ENCODE results near the gene DCHS1.
A peak's percentile ranks its signal among the peaks of the same experiment; 100 is the strongest.

DCHS1 gene

GRCh38 chr11:6655020-6655789, 404 bp downstream of the DCHS1 start:
- Histone ChIP-seq H3K4me1 (ENCODE audit: control extremely low read depth in 1 of 4, control insufficient read depth in 4 of 4, insufficient read depth in 4 of 4, low read length in 3 of 4) (peaks cover 0 to 13% (median 8%) of the 10 kb centered on the region in 4 experiments), H3K9me3 (ENCODE audit: control extremely low read depth in 1 of 5, control insufficient read depth in 4 of 5, insufficient read depth in 2 of 5, low read depth in 1 of 5, low read length in 4 of 5) (no peaks in the 10 kb centered on the region), H3K36me3 (ENCODE audit: control insufficient read depth in 4 of 4, insufficient read depth in 4 of 4, low read length in 3 of 4) (no peaks in the 10 kb centered on the region), H3K27ac (ENCODE audit: insufficient read depth in 1 of 2, low read depth in 1 of 2, low read length in 2 of 2, poor library complexity in 1 of 2, severe bottlenecking in 2 of 2) (no peak overlapping the region), H3K4me3 (ENCODE audit: control insufficient read depth in 1 of 7, extremely low read depth in 1 of 7, insufficient read depth in 4 of 7, low read depth in 2 of 7, low read length in 6 of 7) (peak overlapping the region; percentile 19 to 83 (median 55)), H3K27me3 (replicated peaks in 2 of 5; ENCODE audit: control insufficient read depth in 4 of 5, insufficient read depth in 5 of 5, low read length in 4 of 5) (peaks cover 0 to 19% (median 8%) of the 10 kb centered on the region in 5 experiments)
- 4% methylated on average over 42 of the region's 84 CpGs for WGBS (ENCODE audit: insufficient coverage)
- ChIA-PET POLR2A (no interaction called here), CTCF (interaction anchor here (1.9 kb wide), 1 partner anchor 37 kb away, joined by 9 read pairs; the partner anchor contains the start of gene TPP1)
- peak in 2 of 3 donors; percentile 42 to 59 for DNase-seq

DNA sequence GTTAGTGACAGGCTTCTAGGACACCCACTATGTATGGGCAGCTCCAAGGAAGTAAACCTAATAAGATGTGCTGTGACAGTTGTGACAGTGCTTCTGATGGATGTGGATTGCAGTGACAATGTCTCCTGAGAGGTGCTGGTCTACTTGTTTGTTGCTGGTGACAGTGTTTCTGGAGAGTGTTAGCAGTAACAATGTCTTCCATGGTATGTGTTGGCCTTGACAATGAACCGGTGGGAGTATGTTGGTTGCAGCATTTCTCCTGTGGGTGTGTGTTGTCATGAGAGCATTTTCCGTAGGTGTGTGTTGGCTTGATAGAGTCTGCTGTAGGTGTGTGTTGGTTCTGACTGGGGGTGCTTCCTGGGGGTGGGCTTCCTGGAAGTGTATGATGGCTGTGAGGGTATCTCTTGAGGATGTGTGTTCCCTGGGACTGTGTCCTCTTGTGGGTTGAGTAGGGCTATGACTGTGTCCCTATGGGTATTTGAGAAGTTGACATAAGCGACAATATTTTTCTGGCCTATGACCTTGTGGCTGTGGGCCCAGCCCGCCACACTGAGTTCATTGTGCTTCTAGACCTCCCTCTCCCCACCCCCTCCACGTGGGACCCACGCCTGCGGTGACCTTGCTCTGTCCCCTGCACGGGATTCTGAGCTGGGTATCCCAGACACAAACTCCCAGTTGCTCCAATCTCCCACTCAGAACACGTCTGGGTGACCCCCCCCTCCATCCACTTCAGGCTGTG, 1.2 kb downstream of the DCHS1 start:
- no peaks in the 10 kb centered on the region for H3K9me3 ChIP-seq (ENCODE audit: control extremely low read depth in 1 of 5, control insufficient read depth in 4 of 5, insufficient read depth in 2 of 5, low read depth in 1 of 5, low read length in 4 of 5)
- WGBS (ENCODE audit: insufficient coverage): 89% methylated on average over 8 of the region's 9 CpGs
- no peak for DNase-seq
- H3K4me3 ChIP-seq (ENCODE audit: control insufficient read depth in 1 of 7, extremely low read depth in 1 of 7, insufficient read depth in 4 of 7, low read depth in 2 of 7, low read length in 6 of 7): peak overlapping the region in 5 of 7 experiments; percentile 39 to 83 (median 61)
- H3K27ac ChIP-seq (ENCODE audit: insufficient read depth in 1 of 2, low read depth in 1 of 2, low read length in 2 of 2, poor library complexity in 1 of 2, severe bottlenecking in 2 of 2): no peak overlapping the region
- POLR2A ChIA-PET: no interaction called here
- peaks cover 0 to 13% (median 8%) of the 10 kb centered on the region in 4 experiments for H3K4me1 ChIP-seq (ENCODE audit: control extremely low read depth in 1 of 4, control insufficient read depth in 4 of 4, insufficient read depth in 4 of 4, low read length in 3 of 4)
- CTCF ChIA-PET: interaction anchor here (1.3 to 2.1 kb wide), 3 partner anchors 13 to 36 kb away, joined by 4 to 9 read pairs (median 6); partner anchors contain the start of genes MRPL17 and TPP1
- H3K36me3 ChIP-seq (ENCODE audit: control insufficient read depth in 4 of 4, insufficient read depth in 4 of 4, low read length in 3 of 4): no peaks in the 10 kb centered on the region
- peaks cover 0 to 19% (median 8%) of the 10 kb centered on the region in 5 experiments for H3K27me3 ChIP-seq (replicated peaks in 2 of 5; ENCODE audit: control insufficient read depth in 4 of 5, insufficient read depth in 5 of 5, low read length in 4 of 5)

DNA sequence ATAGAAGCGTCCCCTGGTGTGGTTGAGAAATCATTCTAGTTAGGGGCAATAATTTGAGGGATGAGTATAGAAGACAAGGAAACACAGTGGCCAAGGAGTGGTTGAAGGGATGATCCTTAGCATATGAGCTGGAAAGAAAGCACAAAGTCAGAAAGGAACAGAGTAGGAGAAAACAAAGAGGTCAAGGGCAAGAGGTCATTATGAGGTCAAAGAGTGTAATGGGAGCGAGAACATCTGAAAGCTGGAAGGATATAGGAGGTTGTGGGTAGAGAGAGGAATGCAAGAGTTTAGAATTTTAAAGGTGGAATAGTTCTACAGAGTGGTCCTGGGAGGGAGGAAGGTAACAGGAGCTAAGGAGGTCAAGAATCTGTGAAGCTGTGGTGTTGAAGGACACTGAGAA, 2.0 kb downstream of the DCHS1 start:
- no peak overlapping the region for H3K4me3 ChIP-seq (ENCODE audit: control insufficient read depth in 1 of 7, extremely low read depth in 1 of 7, insufficient read depth in 4 of 7, low read depth in 2 of 7, low read length in 6 of 7)
- H3K36me3 ChIP-seq (ENCODE audit: control insufficient read depth in 4 of 4, insufficient read depth in 4 of 4, low read length in 3 of 4): no peaks in the 10 kb centered on the region
- no peak for DNase-seq
- no peak overlapping the region for H3K27ac ChIP-seq (ENCODE audit: insufficient read depth in 1 of 2, low read depth in 1 of 2, low read length in 2 of 2, poor library complexity in 1 of 2, severe bottlenecking in 2 of 2)
- peaks cover 0 to 13% (median 8%) of the 10 kb centered on the region in 4 experiments for H3K4me1 ChIP-seq (ENCODE audit: control extremely low read depth in 1 of 4, control insufficient read depth in 4 of 4, insufficient read depth in 4 of 4, low read length in 3 of 4)
- 100% methylated on average over 2 of the region's 2 CpGs for WGBS (ENCODE audit: insufficient coverage)
- no peaks in the 10 kb centered on the region for H3K9me3 ChIP-seq (ENCODE audit: control extremely low read depth in 1 of 5, control insufficient read depth in 4 of 5, insufficient read depth in 2 of 5, low read depth in 1 of 5, low read length in 4 of 5)
- H3K27me3 ChIP-seq (replicated peaks in 2 of 5; ENCODE audit: control insufficient read depth in 4 of 5, insufficient read depth in 5 of 5, low read length in 4 of 5): peaks cover 0 to 19% (median 8%) of the 10 kb centered on the region in 5 experiments
- ChIA-PET CTCF (interaction anchor here (1.3 to 2.1 kb wide), 3 partner anchors 14 to 35 kb away, joined by 4 to 9 read pairs (median 6); partner anchors contain the start of genes MRPL17 and TPP1), POLR2A (no interaction called here)

DNA sequence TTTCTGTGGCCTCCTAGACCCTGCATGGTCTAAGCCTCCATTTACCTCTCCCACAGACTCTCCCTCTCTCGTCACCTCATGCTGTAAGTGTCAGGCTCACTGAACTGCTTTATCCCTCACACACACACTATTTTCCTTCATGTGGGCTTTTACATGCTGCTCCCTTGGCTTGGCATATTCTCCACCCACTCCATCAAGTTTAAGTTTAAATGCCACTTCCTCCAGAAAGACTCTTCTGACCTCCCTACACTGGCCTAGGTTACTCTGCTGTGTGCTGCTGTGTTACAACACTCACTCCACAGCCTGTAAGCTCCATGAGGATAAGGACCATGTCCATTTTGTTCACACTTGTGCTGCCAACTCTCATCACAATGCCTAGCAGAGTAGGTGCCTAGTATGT, 2.5 kb downstream of the DCHS1 start:
- ChIA-PET POLR2A (no interaction called here), CTCF (interaction anchor here (1.5 to 2.1 kb wide), 2 partner anchors 15 to 29 kb away, joined by 3 to 6 read pairs; no protein-coding TSS in a partner anchor)
- peaks cover 0 to 19% (median 8%) of the 10 kb centered on the region in 5 experiments for H3K27me3 ChIP-seq (replicated peaks in 2 of 5; ENCODE audit: control insufficient read depth in 4 of 5, insufficient read depth in 5 of 5, low read length in 4 of 5)
- H3K27ac ChIP-seq (ENCODE audit: insufficient read depth in 1 of 2, low read depth in 1 of 2, low read length in 2 of 2, poor library complexity in 1 of 2, severe bottlenecking in 2 of 2): no peak overlapping the region
- 100% methylated on average over 1 of the region's 1 CpG for WGBS (ENCODE audit: insufficient coverage)
- DNase-seq: no peak
- H3K36me3 ChIP-seq (ENCODE audit: control insufficient read depth in 4 of 4, insufficient read depth in 4 of 4, low read length in 3 of 4): no peaks in the 10 kb centered on the region
- H3K4me3 ChIP-seq (ENCODE audit: control insufficient read depth in 1 of 7, extremely low read depth in 1 of 7, insufficient read depth in 4 of 7, low read depth in 2 of 7, low read length in 6 of 7): no peak overlapping the region
- no peaks in the 10 kb centered on the region for H3K9me3 ChIP-seq (ENCODE audit: control extremely low read depth in 1 of 5, control insufficient read depth in 4 of 5, insufficient read depth in 2 of 5, low read depth in 1 of 5, low read length in 4 of 5)
- H3K4me1 ChIP-seq (ENCODE audit: control extremely low read depth in 1 of 4, control insufficient read depth in 4 of 4, insufficient read depth in 4 of 4, low read length in 3 of 4): peaks cover 0 to 13% (median 10%) of the 10 kb centered on the region in 4 experiments

DNA sequence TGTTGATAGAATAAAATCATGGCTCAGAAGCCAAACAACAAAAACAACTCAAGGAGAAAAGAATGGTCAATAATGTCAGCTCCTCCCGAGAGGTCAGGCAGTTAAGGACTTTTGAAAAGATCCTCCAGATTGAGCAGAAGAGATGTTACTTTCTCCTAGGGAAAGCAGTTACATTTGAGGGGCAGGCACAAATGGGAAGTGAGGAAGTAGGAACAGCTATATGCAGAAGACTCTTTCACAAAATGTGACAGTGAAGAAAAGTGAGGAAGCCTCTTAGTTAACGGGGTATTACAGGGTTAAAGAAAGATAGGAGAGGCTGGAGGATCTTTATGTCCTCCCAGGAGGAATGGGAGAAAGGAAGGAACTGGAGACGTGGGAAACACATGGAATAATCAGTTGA, 3.4 kb downstream of the DCHS1 start:
- ChIA-PET CTCF (interaction anchor here (0.9 to 2.1 kb wide), 5 partner anchors 11 to 34 kb away, joined by 3 to 6 read pairs (median 5); no protein-coding TSS in a partner anchor), POLR2A (no interaction called here)
- no peaks in the 10 kb centered on the region for H3K36me3 ChIP-seq (ENCODE audit: control insufficient read depth in 4 of 4, insufficient read depth in 4 of 4, low read length in 3 of 4)
- no peak for DNase-seq
- H3K27ac ChIP-seq (ENCODE audit: insufficient read depth in 1 of 2, low read depth in 1 of 2, low read length in 2 of 2, poor library complexity in 1 of 2, severe bottlenecking in 2 of 2): no peak overlapping the region
- no peak overlapping the region for H3K4me3 ChIP-seq (ENCODE audit: control insufficient read depth in 1 of 7, extremely low read depth in 1 of 7, insufficient read depth in 4 of 7, low read depth in 2 of 7, low read length in 6 of 7)
- 61% methylated on average over 3 of the region's 3 CpGs for WGBS (ENCODE audit: insufficient coverage)
- peaks cover 2 to 21% (median 18%) of the 10 kb centered on the region in 4 experiments for H3K4me1 ChIP-seq (ENCODE audit: control extremely low read depth in 1 of 4, control insufficient read depth in 4 of 4, insufficient read depth in 4 of 4, low read length in 3 of 4)
- H3K27me3 ChIP-seq (replicated peaks in 2 of 5; ENCODE audit: control insufficient read depth in 4 of 5, insufficient read depth in 5 of 5, low read length in 4 of 5): peaks cover 0 to 18% (median 8%) of the 10 kb centered on the region in 5 experiments
- H3K9me3 ChIP-seq (ENCODE audit: control extremely low read depth in 1 of 5, control insufficient read depth in 4 of 5, insufficient read depth in 2 of 5, low read depth in 1 of 5, low read length in 4 of 5): no peaks in the 10 kb centered on the region

DNA sequence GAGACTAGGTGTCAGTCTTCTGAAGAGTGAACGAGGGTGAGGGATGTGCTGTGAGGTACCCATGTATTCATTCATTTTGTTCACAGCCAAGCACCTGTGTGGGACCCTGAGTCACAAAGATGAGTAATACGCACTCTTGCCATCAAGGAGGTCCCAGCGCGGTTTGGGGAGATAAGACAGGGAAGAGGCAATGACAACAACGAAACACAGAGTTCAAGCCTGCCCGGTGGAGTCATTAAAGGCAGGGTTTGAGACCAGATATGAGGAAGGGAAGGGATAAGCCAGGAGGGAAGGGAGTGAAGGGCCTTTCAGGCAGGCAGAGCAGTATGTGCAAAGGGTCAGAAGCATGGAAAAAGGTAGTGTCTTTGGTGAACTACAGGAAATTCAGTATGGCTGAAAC, 4.6 kb downstream of the DCHS1 start:
- Histone ChIP-seq H3K4me1 (ENCODE audit: control extremely low read depth in 1 of 4, control insufficient read depth in 4 of 4, insufficient read depth in 4 of 4, low read length in 3 of 4) (peaks cover 2 to 31% (median 27%) of the 10 kb centered on the region in 4 experiments), H3K27ac (ENCODE audit: insufficient read depth in 1 of 2, low read depth in 1 of 2, low read length in 2 of 2, poor library complexity in 1 of 2, severe bottlenecking in 2 of 2) (no peak overlapping the region), H3K36me3 (ENCODE audit: control insufficient read depth in 4 of 4, insufficient read depth in 4 of 4, low read length in 3 of 4) (no peaks in the 10 kb centered on the region), H3K9me3 (ENCODE audit: control extremely low read depth in 1 of 5, control insufficient read depth in 4 of 5, insufficient read depth in 2 of 5, low read depth in 1 of 5, low read length in 4 of 5) (no peaks in the 10 kb centered on the region), H3K4me3 (ENCODE audit: control insufficient read depth in 1 of 7, extremely low read depth in 1 of 7, insufficient read depth in 4 of 7, low read depth in 2 of 7, low read length in 6 of 7) (no peak overlapping the region), H3K27me3 (replicated peaks in 2 of 5; ENCODE audit: control insufficient read depth in 4 of 5, insufficient read depth in 5 of 5, low read length in 4 of 5) (peaks cover 0 to 7% (median 4%) of the 10 kb centered on the region in 5 experiments)
- ChIA-PET CTCF (interaction anchor here (1.3 to 2.0 kb wide), 2 partner anchors 10 to 21 kb away, joined by 5 read pairs; no protein-coding TSS in a partner anchor), POLR2A (no interaction called here)
- WGBS (ENCODE audit: insufficient coverage): 94% methylated on average over 5 of the region's 6 CpGs
- DNase-seq: no peak
